CD4-positive, alpha-beta T cell treated with Interleukin-12 subunit alpha and Interleukin-12 subunit beta, for 1 hour (primary cell): ENCODE data around the gene CTF1.
"Not testable (repeated sequence)": the region's sequence is repeated elsewhere in the genome, so short reads cannot be mapped to it uniquely, and the experiment has no call there.

Source experiments
- DNase-seq: peaks from one replicate; pipeline ENCODE4 v3.0.0-alpha.2; 2020

CTF1 gene

DNA sequence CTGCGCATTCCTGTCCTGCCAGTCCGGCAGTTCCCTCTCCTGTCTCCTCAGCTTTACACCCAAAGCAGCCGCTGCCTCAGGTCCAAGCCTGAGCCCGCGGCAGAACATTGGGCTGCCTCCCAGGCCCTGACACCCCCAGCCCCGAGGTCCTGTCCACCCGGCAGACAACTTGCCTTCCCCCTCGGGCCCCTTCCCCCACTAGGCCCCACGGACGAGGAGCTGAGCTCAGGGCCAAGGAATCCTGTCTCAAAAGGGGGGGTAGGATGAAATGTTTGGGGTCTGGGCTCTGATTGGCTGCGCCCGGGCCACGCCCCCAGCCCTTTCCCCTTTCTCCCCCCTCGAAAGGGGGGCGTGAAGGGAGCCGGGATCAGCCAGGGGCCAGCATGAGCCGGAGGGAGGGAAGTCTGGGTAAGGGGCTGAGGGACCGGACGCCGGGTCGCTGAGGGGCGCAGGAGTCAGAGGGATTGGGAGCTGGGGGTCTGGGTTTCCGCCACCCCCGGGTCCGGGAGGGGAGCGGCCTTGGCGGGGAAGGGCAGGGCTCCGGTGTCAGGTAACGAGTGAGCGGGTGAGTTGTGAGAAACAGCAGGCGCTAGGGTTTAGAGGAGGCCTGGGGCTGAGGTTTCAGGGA, at the start of gene CTF1:
CTF1 (plus strand) TSS at position 354 of the 628 bp plus-strand sequence; CDS start at position 384, 30 bp downstream.
- no peak for DNase-seq

GRCh38 chr16:30846649-30847402, 49.6 kb upstream of the CTF1 start:
- no peak for DNase-seq

DNA sequence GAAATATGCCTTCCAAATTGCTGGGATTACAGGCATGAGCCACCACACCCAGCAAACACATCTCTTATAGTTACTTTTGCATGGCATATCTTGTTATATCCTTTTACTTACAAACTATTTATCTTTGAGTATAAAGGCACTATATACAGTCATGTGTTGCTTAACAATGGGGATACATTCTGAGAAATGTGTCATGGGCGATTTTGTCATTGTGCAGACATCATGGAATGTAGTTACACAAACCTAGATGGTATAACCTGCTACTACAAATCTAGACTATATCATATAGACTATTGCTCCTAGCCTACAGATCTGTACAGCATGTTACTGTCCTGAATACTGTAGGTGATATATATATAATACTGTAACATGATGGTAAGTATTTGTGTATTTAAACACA, 46.2 kb upstream of the CTF1 start:
- DNase-seq: no peak

DNA sequence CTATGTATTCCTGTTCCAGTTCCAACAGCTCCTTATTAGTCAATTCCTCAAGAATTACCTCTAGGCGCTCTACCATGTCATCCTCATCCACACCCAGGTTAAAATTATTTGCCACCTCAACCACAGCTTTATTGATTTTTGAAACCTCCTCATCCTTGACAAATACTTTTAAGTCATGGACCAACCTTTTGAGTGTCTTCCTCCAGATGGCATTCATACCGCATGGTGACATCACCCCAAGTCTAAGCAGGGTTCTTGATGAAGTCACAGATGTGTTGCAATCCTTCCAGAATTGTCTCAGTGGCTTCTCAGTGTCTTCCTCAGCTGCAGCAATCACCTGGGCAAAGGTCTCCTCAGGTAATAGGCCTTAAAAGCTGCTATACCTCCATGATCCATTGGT, 42.7 kb upstream of the CTF1 start:
- no peak for DNase-seq

GRCh38 chr16:30858111-30858495, 38.3 kb upstream of the CTF1 start:
- no peak for DNase-seq

DNA sequence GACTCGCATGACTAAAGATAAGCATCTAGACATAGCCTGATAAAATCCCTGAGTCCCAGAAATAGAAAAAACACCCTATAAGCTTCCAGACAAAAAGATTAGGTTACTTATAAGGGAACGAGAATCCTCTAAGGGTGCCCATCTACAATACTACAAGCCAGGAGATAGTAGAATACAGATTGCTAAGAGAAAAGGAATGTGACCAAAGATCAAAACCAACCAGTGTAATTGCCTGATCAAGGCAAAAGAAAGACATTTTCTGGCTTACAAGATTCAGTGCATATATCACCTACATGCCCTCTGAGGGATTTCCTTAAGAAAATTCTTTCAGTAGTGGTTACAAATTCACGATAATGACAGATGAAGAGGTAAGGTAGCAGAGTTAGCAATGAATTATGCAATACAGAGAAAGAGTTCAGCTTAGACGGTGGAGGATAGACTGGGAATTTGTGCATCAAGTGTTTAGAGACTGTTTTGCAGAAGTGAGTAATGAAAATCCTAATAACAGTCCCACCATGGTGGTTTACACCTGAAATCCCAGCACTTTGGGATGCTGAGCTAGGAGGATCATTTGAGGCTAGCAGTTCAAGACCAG, 37.5 kb upstream of the CTF1 start:
- no peak for DNase-seq

- not testable (repeated sequence) for DNase-seq
Measured at GRCh38 chr16:30860729-30861128, 35.7 kb upstream of the CTF1 start.

DNA sequence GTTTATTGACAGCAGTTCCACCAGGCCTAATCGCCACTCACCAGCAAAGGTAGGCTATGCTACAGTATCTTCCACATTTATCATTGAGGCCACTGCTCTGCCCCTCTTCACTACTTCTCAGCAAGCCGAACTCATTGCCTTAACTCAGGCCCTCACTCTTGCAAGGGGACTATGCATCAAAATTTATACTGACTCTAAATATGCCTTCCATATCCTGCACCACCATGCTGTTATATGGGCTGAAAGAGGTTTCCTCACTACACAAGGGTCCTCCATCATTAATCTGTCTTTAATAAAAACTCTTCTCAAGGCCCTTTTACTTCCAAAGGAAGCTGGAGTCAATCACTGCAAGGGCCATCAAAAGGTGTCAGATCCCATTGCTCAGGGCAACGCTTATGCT, 33.2 kb upstream of the CTF1 start:
- DNase-seq: not testable (repeated sequence)

DNA sequence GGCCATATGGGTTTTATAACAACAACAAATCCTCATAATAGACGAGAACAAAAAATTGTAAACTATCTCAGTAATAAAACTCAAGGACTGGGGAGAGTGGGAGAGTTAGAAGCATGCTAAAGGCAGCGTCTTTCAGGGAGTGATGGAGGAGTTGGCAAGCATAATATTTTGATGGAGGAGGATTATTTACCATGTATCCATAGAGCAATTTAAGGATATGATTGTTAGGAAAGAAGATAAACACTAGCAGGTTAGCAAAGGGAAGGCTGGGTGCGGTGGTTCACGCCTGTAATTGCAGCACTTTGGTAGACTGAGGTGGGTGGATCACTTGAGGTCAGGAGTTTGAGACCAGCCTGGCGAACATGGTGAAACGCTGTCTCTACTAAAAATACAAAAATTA, 30.4 kb upstream of the CTF1 start:
- DNase-seq: no peak

DNA sequence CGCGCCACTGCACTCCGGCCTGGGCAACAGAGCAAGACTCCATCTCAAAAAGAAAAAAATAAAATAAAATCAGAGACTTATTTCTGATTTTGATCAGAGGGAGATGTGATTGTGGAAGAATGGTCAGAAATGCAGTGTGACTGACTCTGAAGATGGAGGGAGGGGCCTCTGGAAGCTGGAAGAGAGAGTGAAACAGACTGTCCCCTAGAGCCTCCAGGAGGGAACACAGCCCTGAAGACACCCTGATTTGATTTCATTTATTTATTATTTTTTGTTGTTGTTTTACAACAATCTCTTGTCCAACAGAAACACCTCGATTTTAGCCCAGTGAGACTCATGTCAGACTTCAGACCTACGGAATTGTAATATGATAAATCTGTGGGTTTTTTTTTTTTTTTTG, 28.7 kb upstream of the CTF1 start:
- no peak for DNase-seq

GRCh38 chr16:30870904-30871303, 25.5 kb upstream of the CTF1 start:
- DNase-seq: no peak

DNA sequence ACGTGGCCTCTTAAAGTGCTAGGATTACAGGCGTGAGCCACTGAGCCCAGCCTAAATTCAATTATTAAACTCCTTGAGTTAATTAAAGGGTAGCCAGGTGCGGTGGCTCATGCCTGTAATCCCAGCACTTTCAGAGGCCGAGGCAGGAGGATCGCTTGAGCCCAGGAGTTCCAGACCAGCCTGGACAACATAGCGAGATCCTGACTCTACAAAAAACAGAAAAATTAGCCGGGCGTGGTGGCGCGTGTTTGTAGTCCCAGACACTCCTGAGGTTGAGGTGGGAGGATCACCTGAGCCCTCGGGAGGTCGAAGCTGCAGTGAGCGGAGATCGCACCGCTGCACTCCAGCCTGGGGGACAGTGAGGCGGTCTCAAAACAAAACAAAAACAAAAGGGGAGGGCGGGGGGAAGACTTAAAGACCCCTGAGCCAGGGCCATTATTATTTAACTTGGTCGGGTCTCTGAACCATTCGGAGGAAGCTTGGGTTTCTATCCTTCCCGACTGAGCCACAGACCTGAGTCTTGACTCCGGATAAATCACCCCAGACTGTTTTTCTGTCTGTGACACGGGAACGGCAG, 22.1 kb upstream of the CTF1 start:
- DNase-seq: peak; percentile 5

- DNase-seq: peak; percentile 92
Measured at GRCh38 chr16:30874821-30875717, 21.3 kb upstream of the CTF1 start.

DNA sequence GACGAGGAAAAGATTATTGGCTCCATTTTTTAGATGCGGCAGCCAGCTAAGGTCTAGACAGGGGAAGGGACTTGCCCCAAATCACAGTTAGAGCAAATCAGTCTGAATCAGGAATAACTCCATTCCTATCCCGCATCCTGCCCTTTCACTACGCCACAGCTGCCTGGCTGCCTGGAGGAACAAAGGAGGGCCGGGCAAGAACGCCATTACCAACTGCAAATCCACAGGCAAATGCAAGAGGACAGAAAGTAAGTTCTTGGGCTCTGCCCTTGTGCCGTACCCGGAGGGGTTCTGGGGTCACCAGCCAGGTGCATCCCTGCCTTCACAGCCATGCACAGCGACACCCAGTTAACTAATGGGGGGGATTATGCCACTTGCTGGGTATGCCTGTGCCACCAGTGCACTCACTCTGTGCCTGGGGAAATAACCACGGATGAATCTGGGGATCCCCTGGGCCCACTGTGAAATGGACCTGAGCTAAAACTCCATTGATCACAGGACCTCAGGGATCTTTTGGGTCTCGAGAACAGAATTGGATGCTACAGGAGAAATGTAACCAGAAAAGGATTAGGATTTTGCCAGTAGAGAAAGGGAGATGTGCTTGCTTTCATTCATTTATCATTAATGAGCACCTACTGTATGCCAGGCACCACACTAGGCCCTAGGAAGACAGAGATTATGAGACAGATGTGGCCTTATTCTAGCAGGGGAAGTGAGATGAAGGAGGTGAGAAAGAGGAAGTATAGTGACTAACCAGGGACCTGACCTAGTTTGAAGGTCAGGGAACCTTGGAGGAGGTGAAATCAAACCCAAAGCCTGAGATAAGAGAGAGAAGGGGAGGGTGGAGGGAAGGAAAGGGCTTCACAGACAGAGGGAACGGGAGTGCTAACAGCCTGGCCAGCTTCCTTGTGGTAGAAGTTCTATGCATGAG, 20.3 kb upstream of the CTF1 start:
- peak; percentile 59 for DNase-seq

GRCh38 chr16:30876867-30877266, 19.5 kb upstream of the CTF1 start:
- DNase-seq: no peak

GRCh38 chr16:30882429-30883310, 13.7 kb upstream of the CTF1 start:
- DNase-seq: no peak

DNA sequence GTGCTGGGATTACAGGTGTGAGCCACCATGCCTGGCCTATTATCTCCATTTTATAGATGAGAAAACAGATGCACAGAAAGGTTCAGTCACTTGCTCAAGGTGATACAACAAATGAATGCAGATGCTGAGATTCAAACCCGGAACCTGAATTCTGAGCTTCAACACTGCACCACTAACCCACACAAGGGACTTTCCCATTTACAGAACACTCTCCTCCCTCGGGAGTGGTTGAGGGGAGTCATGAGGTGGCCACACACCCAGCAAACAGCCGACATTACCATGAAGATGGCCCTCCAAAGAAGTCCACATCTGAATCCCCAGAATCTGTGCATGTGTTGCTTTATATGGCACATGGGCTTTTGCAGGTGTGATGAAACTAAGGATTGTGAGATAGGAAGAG, 11.7 kb upstream of the CTF1 start:
- no peak for DNase-seq

DNA sequence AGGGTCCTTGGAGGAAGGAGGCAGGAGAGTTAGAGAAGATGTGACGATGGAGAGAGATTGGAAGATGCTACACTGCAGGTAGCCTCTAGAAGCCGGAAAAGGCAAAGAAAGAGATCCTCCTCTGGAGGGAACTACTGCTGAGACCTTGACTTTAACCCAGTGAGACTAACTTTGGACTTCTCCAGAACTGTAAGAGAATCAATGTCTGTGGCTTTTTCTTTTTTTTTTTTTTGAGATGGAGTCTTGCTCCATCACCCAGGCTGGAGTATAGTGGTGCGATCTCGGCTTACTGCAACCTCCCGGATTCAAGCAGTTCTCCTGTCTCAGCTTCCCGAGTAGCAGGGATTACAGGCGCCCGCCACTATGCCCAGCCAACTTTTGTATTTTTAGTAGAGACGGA, 11.2 kb upstream of the CTF1 start:
- no peak for DNase-seq

DNA sequence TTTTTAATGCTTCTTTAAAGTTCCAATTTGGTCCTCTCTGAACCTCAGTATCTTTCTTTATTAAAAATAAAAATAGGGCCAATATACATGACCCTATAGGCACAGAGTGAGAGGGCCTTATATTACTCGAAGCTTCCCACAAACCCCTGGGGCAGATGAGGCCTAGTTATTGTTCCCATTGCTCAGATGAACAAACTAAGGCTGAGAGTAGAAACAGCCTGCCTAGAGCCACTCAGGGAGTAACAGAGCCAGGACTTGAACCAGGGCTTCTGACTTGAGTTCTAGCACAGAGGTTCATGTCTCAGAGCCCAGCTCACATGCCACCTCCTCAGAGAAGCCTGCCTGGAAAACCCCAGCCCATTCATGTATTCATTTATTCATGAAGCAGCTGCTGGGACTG, 10.3 kb upstream of the CTF1 start:
- no peak for DNase-seq

DNA sequence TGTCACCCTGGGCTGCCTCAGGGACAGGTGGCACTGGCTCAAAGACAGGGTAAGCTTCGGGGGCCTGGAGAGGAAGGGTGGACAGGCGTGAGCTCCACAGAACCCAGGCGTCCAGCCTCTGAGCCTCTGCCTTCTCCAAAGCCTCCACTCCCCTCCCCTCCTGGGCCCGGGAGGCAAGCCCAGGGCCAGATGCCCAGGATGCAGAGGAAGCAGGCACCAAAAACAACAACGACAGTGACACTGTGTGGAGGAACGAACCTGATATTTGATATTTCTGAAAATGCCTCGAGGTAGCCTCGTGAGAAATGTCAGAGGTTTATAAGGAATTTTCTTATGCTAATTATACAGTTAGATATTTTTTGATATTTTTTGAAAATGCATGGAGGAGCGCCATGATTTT, 8.5 kb upstream of the CTF1 start:
- no peak for DNase-seq
